NCI-H2196 (cell line): Measurements from ENCODE around the gene MSMP.

ENCODE experiments used
- DNase-seq: peaks from one replicate; lab custom pipeline; 2025; ENCODE audit not compliant: unreplicated experiment; lab: John Stamatoyannopoulos, UW

Gene MSMP

DNA sequence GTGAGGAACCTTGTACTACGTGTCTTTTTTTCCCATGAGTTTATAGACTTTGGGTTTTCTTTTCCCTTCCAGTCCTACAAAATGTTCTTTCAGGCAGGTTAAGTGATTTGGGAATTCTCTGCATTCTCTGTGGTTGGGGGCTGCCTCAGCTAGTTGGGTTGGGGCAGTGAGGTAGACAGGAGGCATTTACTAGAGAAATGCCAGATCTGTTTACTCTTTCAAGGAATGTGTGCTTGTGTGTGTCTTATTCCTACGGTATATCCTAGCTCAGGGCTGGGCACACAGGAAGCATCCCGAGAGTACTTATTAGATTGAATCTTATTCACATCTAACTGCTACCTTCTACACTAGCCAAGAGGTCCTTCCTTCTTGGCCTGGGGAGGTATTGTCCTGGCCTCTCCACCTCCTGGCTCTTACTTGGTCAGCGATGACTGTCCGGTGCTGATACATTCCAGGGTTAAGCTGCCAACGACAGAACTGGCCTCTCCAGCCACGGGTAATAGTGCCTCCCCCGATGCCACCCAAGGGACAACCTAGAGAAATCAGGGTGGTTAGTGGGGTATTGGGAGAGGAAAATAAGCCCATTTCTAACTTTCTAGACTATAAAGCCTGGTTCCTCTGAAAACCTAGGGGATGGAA, 10.1 kb downstream of the MSMP start:
- DNase-seq: no peak

DNA sequence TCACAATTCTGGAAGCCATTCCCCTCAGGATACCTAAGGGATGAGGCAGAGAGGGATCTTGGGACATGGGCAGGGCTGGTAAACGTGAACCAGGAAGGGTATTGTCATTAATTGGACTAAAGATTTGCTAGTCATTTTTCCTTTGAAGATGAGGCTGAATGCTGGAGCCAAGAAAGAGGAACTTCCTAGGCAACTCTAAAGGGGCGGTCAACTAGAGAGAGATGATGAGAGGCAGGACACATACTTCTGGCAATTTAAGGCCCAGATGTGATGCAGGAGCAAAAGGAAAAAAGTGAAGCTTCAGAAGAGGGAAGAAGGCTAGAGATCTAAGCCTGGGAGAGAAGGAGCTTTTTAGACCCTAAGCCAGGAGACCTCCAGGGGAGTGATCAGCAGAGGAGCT, 10.6 kb downstream of the MSMP start:
- DNase-seq: no peak

DNA sequence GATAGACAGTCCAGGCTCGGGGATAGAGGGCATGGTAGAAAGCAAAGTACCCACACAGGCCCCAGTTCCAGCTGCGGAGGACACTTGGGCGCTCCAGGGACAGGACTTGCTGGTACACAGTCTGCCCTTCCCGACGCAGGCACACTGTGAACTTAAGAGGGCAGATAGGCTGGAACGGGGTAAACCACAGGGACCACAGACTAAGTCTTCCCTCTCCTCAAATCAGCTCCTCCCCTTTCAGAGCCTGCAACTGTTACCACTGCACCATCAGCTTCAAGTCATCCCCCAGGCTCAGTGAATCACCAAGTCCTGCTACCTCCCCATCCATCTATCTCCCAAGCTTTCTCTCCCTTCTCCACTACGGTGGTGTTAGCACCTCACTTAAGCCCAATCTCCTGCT, 12.3 kb downstream of the MSMP start:
- DNase-seq: no peak

DNA sequence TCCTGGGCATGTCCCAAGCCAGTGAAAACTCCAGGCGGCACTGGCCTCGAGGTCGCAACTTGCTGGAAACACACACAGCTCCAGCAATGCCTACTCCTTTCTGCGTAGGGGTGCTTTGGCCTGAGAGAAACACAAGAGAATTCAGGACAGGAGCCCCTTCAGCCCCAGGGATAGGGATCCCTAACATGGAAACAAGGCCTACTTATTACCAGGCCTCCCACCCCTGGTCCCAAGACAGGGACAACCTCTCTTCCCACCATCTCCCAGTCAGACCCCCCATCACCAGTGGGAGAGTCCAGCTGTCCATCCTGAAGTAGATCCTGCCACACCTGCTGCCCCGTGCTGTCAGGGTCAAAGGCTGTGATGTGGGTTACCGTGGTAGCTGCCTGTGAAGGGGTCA, 13.8 kb downstream of the MSMP start:
- DNase-seq: no peak

DNA sequence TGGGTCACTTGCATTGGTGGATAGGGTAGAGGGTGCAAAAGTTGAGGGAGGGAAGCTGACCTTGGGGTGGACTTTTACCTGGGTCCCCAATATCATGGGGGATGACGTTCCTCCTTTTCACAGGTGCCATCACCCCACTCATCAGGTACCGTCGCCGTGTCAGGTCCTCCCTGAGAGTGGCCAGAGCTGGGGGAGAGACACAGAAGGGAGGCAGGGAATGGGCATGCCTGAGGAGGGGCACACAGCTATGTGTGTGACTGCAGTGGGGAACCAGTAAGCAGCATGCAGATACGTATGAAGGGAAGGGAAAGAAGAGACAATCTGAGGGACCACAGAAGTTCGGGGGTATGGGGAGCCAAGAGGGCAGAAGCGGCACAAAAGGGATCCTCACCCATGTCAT, 15.2 kb downstream of the MSMP start:
- no peak for DNase-seq

DNA sequence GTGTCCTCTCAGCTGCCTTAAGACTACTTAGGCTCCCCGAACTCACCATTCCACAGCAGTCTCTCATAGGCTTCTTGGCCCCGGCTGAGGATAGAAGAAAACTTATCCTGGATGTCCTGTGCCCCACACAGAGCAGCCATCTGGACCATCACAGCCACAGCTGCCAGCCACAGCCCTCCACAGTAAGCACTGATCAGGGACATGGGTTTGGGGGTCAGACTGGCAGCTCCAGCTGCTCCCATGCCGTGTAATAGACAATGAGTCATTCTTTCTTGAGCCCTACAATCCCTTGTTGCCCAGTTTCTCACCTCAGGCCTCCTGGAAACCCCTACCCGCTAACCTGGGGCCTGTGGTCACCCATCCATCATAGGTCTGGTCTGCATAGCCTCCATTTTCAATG, 15.9 kb downstream of the MSMP start:
- no peak for DNase-seq

DNA sequence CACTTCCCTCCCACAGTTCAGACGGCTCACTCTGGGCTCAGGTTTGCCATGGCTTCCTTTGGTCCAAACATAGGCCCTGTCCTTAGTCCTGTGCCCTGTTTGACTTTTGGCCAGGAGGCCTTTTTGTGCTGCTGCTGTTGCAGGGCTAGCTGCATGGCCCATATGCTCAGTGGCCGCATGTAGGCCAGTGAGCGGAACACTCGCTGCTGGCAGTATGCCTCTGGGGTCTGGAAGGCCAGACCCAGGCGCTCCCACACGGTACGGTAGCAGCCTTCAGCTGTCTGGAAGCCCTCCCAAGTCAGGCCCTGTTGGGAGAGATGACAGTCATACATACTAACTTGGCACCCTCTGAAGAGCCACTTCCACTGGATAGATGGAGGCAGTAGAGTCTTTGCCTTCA, 16.9 kb downstream of the MSMP start:
- DNase-seq: no peak

DNA sequence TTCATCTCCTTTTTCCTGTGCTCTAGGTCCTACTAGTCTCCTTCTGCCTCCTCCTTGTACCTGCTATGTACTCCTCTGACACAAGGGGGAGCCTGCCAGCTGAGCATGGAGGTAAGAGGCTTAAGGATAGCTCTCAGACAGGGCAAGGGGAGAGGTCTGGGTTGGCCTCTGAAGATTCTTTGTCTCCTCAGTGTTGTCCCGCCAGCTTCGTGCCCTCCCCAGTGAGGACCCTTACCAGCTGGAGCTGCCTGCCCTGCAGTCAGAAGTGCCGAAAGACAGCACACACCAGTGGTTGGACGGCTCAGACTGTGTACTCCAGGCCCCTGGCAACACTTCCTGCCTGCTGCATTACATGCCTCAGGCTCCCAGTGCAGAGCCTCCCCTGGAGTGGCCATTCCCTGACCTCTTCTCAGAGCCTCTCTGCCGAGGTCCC, 17.9 kb downstream of the MSMP start:
- DNase-seq: peak; percentile 78

DNA sequence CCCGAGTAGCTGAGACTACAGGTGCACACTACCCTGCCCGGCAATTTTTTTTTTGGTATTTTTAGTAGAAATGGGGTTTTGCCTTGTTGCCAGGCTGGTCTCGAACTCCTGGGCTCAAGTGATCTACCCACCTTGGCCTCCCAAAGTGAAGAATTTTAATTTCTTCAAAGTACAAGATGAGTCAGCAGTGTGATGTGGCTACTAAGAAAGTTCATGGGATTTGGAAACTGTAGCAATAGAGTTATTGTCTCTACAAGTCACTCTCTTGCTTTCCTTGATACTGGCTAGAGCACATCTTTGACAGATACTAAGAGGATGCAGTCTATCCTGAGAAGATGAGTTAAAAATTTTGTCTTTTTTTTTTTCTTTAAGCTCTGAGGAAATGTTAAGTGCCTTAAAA, 20.0 kb downstream of the MSMP start:
- no peak for DNase-seq

DNA sequence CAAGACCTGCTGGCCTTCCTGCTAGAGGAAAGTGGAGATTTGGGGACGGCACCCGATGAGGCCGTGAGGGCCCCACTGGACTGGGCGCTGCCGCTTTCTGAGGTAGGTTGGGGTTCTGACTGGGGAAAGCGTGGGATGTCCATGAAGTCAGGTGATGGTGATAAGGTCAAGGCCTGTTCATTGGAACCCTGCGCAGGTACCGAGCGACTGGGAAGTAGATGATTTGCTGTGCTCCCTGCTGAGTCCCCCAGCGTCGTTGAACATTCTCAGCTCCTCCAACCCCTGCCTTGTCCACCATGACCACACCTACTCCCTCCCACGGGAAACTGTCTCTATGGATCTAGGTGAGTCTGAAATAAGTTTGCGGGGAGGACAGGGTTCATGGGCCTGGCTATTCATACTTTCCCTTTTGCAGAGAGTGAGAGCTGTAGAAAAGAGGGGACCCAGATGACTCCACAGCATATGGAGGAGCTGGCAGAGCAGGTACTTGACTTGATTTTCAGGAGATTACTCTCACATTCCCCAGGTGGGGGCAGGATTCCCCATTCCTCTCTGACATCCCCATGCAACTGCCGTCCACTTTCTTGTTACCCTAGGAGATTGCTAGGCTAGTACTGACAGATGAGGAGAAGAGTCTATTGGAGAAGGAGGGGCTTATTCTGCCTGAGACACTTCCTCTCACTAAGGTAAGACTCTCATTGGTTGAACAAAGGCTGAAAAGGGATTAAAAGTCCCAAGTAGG, 21.1 kb downstream of the MSMP start:
- peak; percentile 42 for DNase-seq

DNA sequence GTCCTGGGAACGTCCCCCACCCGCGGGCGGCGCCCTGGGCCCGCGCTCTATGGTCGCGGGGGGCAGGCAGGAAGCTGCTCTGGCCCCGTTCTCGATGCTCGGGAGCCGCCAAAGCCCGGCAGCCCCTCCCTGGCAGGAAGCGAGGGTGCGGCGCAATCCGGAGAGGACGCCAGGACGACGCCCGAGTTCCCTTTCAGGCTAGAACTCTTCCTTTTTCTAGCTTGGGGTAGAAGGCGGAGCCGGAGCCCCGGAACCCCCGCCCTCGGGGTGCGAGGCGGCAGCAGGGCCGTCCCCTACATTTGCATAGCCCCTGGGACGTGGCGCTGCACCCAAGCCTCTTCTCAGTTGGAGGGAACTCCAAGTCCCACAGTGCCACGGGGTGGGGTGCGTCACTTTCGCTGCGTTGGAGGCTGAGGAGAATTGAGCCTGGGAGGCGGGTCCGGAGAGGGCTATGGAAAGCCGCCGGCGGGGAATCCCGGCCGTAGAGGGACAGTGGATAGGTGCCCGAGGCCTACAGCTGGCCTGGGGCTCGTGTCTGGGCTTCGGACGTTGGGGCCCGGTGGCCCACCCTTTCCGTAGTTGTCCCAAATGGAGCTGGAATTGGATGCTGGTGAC, 21.8 kb downstream of the MSMP start, which contains the start of the genes CREB3 and TLN1:
Gene CREB3, plus strand, starts transcription at position 482 of the 615 bp plus-strand sequence. Its CDS starts 107 bp downstream, at position 589.
Gene TLN1, minus strand, starts transcription at position 11 of the 615 bp plus-strand sequence. CDS start 6,501 bp downstream, outside the sequence.
- peak; percentile 100 for DNase-seq

DNA sequence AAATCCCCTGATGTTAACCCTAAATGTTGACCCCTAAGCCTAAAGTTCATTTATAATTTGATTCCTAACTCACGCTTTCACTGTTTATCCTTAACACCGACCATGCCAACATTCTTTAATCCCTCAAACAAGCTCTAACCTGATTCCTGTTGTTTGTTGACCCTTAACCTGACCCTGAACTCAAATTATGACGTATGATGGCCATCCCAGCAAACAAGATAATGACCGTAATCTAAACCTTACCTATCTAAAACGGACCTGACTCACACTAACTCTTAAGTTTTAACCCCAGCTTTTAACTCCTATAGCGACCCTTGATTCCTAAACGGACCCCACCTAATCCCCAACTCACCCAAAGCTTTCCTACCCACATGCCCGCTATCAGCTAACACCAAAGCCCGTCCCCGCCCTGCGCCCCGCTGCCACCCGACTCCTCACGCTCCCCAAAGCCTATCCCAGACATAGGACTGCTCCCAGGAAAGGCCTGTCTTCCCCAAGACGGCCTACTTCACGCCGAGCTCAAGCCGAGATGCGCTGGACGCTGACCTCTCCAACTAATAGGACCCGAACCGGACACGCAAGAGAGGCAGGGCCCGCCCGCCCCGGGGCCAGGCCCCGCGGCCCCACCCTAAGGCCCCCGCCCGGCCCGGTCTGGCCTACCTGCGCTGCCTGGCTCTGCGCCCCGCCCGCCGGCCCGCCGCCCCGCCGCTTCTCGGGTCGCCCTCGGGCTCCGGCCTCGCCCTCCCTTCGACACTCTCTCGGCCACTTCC, 22.5 kb downstream of the MSMP start:
- DNase-seq: no peak

DNA sequence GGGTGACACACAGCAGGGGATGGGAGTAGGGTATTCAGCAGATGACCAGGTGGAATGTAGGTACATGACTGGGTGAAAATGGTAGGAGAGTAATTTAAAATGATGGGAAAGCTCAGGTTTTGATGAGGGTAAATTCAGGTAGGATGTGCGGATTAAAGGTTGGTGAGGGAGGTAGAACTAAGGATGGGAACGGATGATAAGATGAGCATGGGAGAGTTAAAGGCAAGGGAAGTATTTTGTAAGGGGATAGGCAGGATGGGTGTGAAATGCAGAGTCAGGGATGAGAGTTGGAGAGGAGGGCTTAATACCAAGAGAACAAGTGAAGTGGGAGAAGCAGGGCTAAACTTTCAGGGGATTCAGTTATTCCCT, 23.6 kb downstream of the MSMP start:
- no peak for DNase-seq

DNA sequence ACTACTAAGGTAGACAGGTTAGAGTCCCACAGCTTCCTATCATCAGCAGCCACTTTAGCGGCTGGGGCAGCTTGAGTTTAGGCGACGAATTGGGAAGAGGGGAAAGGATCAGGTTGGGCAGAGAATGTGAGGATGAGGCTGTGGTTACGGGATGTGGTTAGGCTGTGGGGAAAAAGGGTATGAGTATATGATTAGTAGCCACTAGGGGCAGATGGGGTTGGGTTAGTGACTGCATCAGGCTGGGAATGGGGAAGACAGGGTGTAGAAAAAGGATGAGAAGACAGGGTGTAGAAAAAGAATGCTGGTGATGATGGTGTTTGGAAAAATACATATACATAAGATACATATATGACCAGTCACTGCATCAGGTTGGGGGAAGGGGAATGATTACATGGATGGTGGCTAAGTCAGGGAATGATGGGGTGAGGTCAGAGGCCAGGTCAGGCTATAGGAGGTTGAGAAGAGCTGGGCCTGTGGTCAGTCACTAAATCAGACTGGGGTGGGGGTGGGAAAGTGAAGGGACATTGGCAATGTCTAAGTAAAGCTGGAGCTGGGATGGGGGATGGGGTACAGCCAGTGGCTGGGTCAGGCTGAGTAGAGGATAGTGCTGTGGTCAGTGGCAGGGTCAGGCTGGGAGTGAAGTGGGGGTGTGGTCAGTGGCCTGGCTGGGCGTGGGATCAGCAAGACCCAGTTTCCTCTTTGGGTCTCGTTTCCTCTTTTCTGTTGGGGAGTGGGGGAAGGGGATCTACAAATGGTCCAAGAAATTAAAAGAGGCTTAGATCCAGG, 24.2 kb downstream of the MSMP start:
- peak; percentile 26 for DNase-seq

DNA sequence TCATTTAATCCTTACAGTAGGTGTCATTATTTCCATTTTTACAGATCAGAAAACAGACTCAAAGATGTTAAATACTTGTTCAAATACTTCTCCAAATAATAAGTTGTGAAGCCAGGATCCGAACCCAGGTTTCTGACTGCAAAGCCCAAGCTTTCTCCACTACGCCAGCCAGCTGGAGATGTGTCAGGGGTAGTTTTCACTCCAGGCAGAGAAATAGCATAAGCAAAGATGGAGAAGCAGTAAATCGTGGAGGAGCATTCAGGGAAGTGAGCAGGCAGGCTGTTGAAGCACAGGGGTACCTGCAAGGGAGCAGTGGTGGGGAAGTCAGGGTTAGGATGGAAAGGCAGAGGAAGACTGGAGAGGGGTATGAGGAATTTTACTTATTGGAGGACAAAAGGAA, 25.0 kb downstream of the MSMP start:
- DNase-seq: no peak

DNA sequence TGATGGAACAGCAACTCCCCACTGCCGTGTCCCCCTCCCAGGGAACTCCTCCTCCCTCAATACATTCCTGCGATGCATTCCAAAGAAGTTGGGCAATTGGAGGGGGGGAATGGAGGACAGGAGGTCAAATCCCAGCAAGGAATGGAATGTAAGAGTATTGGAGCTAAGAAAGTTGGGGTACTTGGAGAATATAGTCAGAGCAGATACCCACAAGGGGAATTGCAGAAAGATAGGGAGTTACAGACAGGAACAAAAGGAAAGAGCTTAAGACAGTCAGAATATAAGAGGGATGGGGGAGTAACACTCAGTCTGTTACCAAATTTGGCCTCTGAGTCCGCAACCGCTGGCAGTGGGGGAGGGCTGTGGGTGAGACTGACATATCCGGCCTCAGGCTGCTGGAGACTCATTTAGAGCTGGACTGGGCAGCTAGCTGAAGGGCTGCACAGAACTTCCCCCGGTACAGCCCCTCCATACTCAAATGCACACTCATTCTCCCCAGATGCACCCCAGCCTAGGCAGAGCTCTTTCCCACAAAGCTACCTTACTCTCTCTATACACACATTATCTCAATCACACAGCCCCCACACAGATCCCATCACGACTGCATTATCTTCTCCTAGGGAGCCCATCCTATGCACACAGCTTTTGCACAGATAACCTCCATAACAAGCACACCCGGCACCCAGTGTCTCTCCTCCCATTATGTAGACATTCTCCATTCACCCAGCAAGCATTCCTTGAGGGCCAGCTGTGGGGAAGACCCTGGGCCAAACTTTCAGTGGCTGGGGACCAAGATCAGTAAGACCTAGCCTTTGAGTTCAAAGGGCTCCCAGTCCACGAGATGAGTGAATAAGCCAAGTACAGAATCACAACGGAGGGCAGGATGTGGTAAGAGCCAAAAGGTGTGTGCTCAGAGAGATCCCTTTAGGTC, 25.8 kb downstream of the MSMP start:
- DNase-seq: no peak

DNA sequence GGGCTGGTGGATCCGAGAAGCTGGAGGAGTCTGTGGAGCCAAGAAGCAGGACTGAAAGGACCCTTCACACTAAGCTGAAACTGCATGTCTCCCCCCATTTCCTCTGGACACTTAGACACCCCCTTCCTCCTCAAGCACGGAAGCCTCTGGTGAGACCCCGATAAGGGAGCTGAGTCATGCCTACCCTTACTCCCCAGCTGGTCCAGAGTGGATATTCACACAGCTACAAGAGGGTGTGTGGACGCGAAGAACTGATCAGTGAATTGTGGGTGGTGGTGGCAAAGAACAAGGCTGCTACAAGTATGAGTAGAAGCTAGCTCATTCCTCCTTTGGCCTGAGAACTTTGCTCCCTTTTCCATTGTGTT, 26.4 kb downstream of the MSMP start:
- DNase-seq: no peak

DNA sequence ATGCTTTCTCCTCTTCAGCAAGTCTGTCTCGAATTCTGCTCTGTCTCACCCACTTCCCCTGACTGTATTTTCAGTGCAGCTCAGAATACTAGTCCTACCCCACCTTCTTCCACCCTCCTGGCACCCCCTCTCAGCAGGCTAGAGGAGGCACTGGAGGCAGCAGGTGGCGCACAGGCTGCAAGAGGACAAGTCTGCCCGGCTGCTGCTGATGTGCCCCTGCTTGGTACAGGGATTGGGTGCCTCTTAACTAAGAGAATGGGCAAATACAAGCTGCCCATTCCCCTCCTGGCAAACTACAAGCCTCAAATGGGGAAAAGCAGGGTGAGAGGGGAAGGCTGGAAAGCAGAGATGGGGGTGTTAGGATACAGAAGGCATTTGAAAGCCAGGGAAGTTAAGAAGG, 27.1 kb downstream of the MSMP start:
- DNase-seq: peak; percentile 50

DNA sequence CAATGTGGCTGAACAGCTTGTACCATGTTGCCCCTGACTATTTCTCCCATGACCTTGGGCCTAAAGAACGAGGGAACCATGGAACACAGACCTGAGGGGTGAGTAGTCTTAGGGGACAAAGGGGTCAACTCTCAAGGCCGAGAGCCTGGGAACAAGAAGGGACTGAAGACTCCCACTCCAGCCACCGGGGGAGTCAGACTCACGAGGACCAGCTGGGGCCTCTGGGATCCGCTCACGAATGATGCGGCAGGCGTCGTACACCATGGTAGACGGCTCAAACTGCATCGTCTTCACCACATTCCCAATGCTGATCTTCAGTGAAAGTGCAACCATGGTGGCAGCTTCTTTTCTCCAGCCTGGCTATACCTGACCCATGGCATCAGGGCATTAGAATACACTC, 28.7 kb downstream of the MSMP start:
- no peak for DNase-seq

DNA sequence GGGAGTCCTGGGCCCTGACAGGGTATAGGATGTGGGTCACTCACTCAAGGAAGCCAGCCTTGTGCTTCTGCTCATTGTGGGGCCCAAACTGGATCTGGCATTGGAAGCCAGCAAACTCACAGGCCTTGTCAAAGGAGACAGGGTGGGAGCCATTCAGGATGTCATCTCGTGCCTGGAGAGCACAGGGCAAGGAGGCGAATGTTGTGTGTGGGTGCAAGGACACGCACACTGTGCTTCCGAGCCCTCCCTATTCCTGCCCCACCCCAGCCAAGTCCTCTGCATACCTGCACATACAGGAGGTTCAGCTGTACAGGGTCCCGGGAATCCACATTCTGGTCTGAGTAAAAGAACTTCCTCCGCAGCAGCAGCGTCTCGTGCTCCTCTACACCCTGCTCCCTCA, 30.2 kb downstream of the MSMP start:
- DNase-seq: no peak
